ENCODE results near the gene ZFP91. TPM values are rescaled to one million over a fixed set of nuclear protein-coding genes. Genes with fewer than 3 reads are reported as not detected.

ZFP91 gene
- total RNA-seq, 1 donor: 81.6 TPM

- Histone ChIP-seq H3K9me3 (ENCODE audit: low read depth, low read length) (no peaks in the 10 kb centered on the region), H3K27me3 (ENCODE audit: insufficient read depth, low read length) (no peaks in the 10 kb centered on the region), H3K4me3 (ENCODE audit: low read length) (no peak overlapping the region), H3K4me1 (ENCODE audit: insufficient read depth, low read length) (no peaks in the 10 kb centered on the region)
Measured at GRCh38 chr11:58656348-58656747, 77.5 kb downstream of the ZFP91 start.

DNA sequence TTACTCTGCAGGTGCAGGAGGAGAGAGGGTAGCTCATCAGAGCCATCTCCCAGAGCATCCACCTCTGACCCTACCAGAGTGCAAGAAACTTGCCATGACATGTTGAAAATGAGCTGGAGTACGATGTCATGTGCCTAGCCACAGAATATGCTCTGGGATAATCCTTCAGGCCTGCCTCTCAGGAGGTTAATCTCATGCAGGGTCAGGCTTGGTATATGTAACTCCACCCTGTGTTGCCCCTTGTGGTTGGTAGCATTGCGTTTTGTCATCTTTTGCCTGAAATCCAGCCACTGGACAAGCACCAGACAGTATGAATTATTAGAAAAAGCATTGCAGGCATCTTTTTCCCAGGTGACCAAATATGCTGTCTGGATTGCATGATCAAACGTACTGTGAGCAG, 79.8 kb downstream of the ZFP91 start:
- Histone ChIP-seq H3K4me3 (ENCODE audit: low read length) (no peak overlapping the region), H3K4me1 (ENCODE audit: insufficient read depth, low read length) (no peaks in the 10 kb centered on the region), H3K27me3 (ENCODE audit: insufficient read depth, low read length) (peaks cover 7% of the 10 kb centered on the region), H3K9me3 (ENCODE audit: low read depth, low read length) (no peaks in the 10 kb centered on the region)

DNA sequence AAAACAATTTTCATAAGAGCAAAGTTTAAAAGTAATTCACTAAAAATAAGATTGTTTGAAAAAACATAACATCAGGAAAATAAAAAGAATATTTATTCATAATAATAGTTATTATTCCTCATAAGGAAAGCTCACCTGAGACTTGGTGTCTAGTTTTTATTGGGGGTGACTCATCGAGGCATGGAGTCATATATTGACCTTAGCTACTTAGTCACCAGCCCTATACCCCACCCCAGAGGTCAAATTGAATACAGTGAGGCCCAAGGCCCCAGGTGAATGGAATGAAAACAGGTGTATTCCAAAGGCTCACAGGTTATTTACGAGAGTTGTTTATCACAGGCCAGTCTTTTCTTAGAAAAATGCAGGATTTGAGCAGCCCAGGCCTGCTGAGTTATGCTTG, 80.5 kb downstream of the ZFP91 start:
- Histone ChIP-seq H3K4me1 (ENCODE audit: insufficient read depth, low read length) (no peaks in the 10 kb centered on the region), H3K9me3 (ENCODE audit: low read depth, low read length) (no peaks in the 10 kb centered on the region), H3K27me3 (ENCODE audit: insufficient read depth, low read length) (peaks cover 7% of the 10 kb centered on the region), H3K4me3 (ENCODE audit: low read length) (no peak overlapping the region)

- Histone ChIP-seq H3K27me3 (ENCODE audit: insufficient read depth, low read length) (peaks cover 7% of the 10 kb centered on the region), H3K4me3 (ENCODE audit: low read length) (no peak overlapping the region), H3K4me1 (ENCODE audit: insufficient read depth, low read length) (no peaks in the 10 kb centered on the region), H3K9me3 (ENCODE audit: low read depth, low read length) (no peaks in the 10 kb centered on the region)
Measured at GRCh38 chr11:58659910-58660570, 81.2 kb downstream of the ZFP91 start.

Other genes with a start within 250 kb of the ZFP91 start
- not detected for gene OR5B17, start 220.0 kb upstream of the ZFP91 start, total RNA-seq
- not detected for gene OR5B3, start 172.2 kb upstream of the ZFP91 start, total RNA-seq
- gene OR5B2, start 150.9 kb upstream of the ZFP91 start, total RNA-seq: 0.10 TPM
- gene OR5B12, start 136.8 kb upstream of the ZFP91 start, total RNA-seq: not detected
- not detected for gene OR5B21, start 71.0 kb upstream of the ZFP91 start, total RNA-seq
- gene LPXN, start 3.2 kb upstream of the ZFP91 start, total RNA-seq: 50.8 TPM
- gene CNTF, start 43.6 kb downstream of the ZFP91 start, total RNA-seq: 7.8 TPM
- gene GLYAT, start 152.9 kb downstream of the ZFP91 start, total RNA-seq: not detected

Measured in mononuclear cell (primary cell).